ENCODE measurements around the gene UNC93B1. TPM values are rescaled to one million over a fixed set of nuclear protein-coding genes. Genes with fewer than 3 reads are reported as not detected.

UNC93B1 gene
- total RNA-seq, 1 experiment from 2014 or later: 14.7 TPM

DNA sequence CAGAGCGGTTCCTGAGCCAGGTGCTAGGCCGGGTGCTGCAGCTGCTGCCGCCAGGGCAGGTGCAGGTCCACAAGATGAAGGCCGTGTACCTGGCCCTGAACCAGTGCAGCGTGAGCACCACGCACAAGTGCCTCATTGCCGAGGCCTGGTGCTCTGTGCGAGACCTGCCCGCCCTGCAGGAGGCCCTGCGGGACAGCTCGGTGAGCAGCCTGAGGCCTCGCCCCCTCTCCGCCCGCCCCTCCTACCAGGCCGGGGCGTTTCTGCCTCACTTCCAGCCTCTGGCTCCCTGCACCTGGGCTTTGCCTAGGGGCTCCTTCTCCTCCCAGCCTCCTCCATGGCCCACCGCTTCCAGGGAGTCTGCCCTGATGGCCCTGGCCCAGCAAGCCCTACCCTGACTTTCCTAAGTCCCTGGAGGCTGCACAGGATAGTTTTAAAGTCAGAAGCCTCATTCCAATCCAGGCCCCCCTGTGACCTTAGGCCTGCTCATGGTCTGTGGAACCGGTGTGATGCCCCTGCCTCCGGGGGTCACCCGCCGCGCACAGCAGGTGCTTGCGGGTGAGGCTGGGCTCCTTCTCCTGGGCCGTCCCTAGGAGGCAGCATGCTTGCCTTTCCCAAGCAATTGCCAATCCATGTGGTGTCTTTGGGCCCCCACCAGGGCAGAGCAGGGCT lies 40.4 kb upstream of the UNC93B1 start:
- ChIA-PET CTCF (no interaction called here), POLR2A (no interaction called here)
- no peak for DNase-seq (ENCODE audit: unreplicated experiment)
- TF ChIP-seq, protein P1, sequence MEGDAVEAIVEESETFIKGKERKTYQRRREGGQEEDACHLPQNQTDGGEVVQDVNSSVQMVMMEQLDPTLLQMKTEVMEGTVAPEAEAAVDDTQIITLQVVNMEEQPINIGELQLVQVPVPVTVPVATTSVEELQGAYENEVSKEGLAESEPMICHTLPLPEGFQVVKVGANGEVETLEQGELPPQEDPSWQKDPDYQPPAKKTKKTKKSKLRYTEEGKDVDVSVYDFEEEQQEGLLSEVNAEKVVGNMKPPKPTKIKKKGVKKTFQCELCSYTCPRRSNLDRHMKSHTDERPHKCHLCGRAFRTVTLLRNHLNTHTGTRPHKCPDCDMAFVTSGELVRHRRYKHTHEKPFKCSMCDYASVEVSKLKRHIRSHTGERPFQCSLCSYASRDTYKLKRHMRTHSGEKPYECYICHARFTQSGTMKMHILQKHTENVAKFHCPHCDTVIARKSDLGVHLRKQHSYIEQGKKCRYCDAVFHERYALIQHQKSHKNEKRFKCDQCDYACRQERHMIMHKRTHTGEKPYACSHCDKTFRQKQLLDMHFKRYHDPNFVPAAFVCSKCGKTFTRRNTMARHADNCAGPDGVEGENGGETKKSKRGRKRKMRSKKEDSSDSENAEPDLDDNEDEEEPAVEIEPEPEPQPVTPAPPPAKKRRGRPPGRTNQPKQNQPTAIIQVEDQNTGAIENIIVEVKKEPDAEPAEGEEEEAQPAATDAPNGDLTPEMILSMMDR (IDR thresholded peaks at IDR 0.05; ENCODE audit: unreplicated experiment): no peak
- Mint-ChIP-seq H3K27ac (ENCODE audit: low read depth, unreplicated experiment) (no peak overlapping the region), H3K4me1 (ENCODE audit: insufficient read depth, unreplicated experiment) (no peaks in the 10 kb centered on the region), H3K36me3 (ENCODE audit: insufficient read depth, unreplicated experiment) (no peaks in the 10 kb centered on the region), H3K4me3 (ENCODE audit: unreplicated experiment) (no peak overlapping the region), H3K27me3 (ENCODE audit: insufficient read depth, unreplicated experiment) (no peaks in the 10 kb centered on the region), H3K9me3 (ENCODE audit: unreplicated experiment) (no peaks in the 10 kb centered on the region)
- BruUV-seq (replicated peaks): no TSS peak
- intact Hi-C loops (cut with micrococcal nuclease): no loop called here

DNA sequence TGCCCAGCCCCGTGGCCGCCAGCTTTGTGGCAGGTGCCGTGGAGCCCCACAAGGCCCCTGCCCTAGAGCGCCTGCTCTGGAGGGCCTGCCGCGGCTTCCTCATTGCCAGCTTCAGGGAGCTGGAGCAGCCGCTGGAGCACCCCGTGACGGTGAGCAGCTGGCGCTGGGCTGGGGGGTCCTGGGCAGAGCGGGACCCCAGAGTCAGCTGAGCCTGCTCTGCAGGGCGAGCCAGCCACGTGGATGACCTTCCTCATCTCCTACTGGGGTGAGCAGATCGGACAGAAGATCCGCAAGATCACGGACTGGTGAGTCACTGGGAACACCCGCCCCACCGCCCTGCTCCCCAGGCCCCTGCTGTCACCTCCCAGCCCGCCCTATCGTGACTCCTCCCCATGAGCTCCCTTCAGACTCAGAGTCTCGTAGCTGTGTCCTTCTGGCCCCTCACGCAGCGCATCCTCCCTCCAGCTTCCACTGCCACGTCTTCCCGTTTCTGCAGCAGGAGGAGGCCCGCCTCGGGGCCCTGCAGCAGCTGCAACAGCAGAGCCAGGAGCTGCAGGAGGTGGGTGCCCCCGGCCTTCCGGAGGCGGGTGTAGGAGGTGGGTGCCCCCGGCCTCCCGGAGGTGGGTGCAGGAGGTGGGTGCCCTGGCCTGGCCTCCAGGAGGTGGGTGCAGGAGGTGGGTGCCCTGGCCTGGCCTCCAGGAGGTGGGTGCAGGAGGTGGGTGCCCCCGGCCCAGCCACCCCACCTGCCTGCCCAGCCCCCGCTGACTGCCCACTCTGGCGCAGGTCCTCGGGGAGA lies 39.6 kb upstream of the UNC93B1 start:
- H3K4me3 Mint-ChIP-seq (ENCODE audit: unreplicated experiment): no peak overlapping the region
- BruUV-seq (replicated peaks): no TSS peak
- no peaks in the 10 kb centered on the region for H3K9me3 Mint-ChIP-seq (ENCODE audit: unreplicated experiment)
- no peaks in the 10 kb centered on the region for H3K27me3 Mint-ChIP-seq (ENCODE audit: insufficient read depth, unreplicated experiment)
- DNase-seq (ENCODE audit: unreplicated experiment): no peak
- no peaks in the 10 kb centered on the region for H3K4me1 Mint-ChIP-seq (ENCODE audit: insufficient read depth, unreplicated experiment)
- intact Hi-C loops (cut with micrococcal nuclease): no loop called here
- H3K27ac Mint-ChIP-seq (ENCODE audit: low read depth, unreplicated experiment): no peak overlapping the region
- POLR2A ChIA-PET: interaction anchor here (0.6 kb wide), 1 partner anchor 912 kb away, joined by 3 read pairs; no protein-coding TSS in a partner anchor
- TF ChIP-seq, protein P1 (IDR thresholded peaks at IDR 0.05; ENCODE audit: unreplicated experiment): no peak
- CTCF ChIA-PET: no interaction called here
- H3K36me3 Mint-ChIP-seq (ENCODE audit: insufficient read depth, unreplicated experiment): no peaks in the 10 kb centered on the region

DNA sequence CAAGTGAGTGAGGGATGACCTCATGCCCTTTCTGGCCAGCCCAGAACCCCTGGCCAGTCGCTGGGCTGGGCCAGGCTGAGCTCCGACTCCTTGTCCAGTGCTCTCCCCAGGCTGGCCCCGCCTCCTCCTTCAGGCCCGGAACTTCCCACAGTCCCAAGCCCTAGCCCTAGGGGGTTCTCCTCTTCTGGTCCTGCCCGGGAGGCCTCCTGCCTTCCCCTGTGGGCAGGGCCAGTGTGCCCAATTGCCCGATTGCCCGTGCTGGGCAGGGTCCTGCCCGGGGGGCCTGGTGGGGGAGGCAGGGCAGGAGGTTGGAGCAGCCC lies 39.1 kb upstream of the UNC93B1 start:
- no peaks in the 10 kb centered on the region for H3K36me3 Mint-ChIP-seq (ENCODE audit: insufficient read depth, unreplicated experiment)
- ChIA-PET CTCF (no interaction called here), POLR2A (interaction anchor here (0.5 to 0.6 kb wide), 2 partner anchors 21 to 911 kb away, joined by 3 read pairs; no protein-coding TSS in a partner anchor)
- H3K4me3 Mint-ChIP-seq (ENCODE audit: unreplicated experiment): no peak overlapping the region
- H3K9me3 Mint-ChIP-seq (ENCODE audit: unreplicated experiment): no peaks in the 10 kb centered on the region
- no TSS peak for BruUV-seq (replicated peaks)
- H3K27me3 Mint-ChIP-seq (ENCODE audit: insufficient read depth, unreplicated experiment): no peaks in the 10 kb centered on the region
- TF ChIP-seq, protein P1 (IDR thresholded peaks at IDR 0.05; ENCODE audit: unreplicated experiment): no peak
- DNase-seq (ENCODE audit: unreplicated experiment): no peak
- no peaks in the 10 kb centered on the region for H3K4me1 Mint-ChIP-seq (ENCODE audit: insufficient read depth, unreplicated experiment)
- H3K27ac Mint-ChIP-seq (ENCODE audit: low read depth, unreplicated experiment): no peak overlapping the region
- intact Hi-C loops (cut with micrococcal nuclease): no loop called here

DNA sequence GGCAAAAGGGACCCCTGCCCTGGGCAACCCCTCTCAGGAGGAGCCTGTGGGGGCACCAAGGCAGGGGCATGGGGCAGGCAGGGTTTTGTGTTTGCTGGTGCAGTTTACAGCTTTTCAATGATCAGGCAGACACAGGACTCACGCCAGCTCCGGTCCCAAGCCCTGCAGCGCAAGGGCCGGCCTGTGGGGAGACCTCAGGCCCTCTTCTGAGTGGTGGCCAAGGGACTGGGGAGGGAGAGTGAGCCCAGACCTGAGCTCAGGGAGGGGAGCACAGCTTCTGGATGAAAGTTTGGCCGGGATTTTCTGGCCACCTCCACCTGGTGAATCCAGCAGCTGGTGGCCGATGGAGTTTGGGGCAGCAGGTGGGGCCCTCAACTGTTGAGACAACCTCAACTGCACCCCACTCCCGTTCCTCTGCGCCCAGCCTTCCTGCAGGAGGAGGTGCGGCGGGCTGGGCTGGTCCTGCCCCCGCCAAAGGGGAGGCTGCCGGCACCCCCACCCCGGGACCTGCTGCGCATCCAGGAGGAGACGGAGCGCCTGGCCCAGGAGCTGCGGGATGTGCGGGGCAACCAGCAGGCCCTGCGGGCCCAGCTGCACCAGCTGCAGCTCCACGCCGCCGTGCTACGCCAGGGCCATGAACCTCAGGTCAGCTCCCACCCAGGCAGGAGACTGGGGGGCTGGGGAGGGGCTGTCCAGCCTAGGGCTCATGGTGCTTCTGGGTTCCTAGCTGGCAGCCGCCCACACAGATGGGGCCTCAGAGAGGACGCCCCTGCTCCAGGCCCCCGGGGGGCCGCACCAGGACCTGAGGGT lies 38.5 kb upstream of the UNC93B1 start:
- H3K27ac Mint-ChIP-seq (ENCODE audit: low read depth, unreplicated experiment): no peak overlapping the region
- ChIA-PET CTCF (no interaction called here), POLR2A (interaction anchor here (0.5 to 0.7 kb wide), 3 partner anchors 14 to 1991 kb away, joined by 3 read pairs; no protein-coding TSS in a partner anchor)
- no peak overlapping the region for H3K4me3 Mint-ChIP-seq (ENCODE audit: unreplicated experiment)
- BruUV-seq (replicated peaks): no TSS peak
- no peaks in the 10 kb centered on the region for H3K4me1 Mint-ChIP-seq (ENCODE audit: insufficient read depth, unreplicated experiment)
- H3K36me3 Mint-ChIP-seq (ENCODE audit: insufficient read depth, unreplicated experiment): no peaks in the 10 kb centered on the region
- TF ChIP-seq, protein P1 (IDR thresholded peaks at IDR 0.05; ENCODE audit: unreplicated experiment): no peak
- intact Hi-C loops (cut with micrococcal nuclease): no loop called here
- no peaks in the 10 kb centered on the region for H3K27me3 Mint-ChIP-seq (ENCODE audit: insufficient read depth, unreplicated experiment)
- no peaks in the 10 kb centered on the region for H3K9me3 Mint-ChIP-seq (ENCODE audit: unreplicated experiment)
- DNase-seq (ENCODE audit: unreplicated experiment): no peak
